Ovary (tissue), 3 donors: ENCODE measurements around the gene F5.

Source experiments
- CTCF ChIP-seq, 3 donors: fragments of 450-650 bp in 2 of 3; fragments of 200-600 bp in 1 of 3; IDR thresholded peaks; one replicate each; pipeline versions ENCODE4 v1.5.1 to v1.8.0; 2016 to 2022; ENCODE audit warnings: antibody characterized with exemption in 3 of 3, mild to moderate bottlenecking in 1 of 3
- EP300 ChIP-seq: sonication (generic); formaldehyde crosslinking; IDR thresholded peaks from one replicate; pipeline ENCODE4 v1.6.1; 2017; ENCODE audit warnings: antibody characterized with exemption
- POLR2A ChIP-seq: fragments of 450-650 bp; IDR thresholded peaks from one replicate; pipeline ENCODE4 v1.6.1; 2017; ENCODE audit warnings: antibody characterized with exemption, mild to moderate bottlenecking, moderate library complexity
- donor health status: DM: no; HTN: no; CAD: no.

- TF ChIP-seq CTCF (IDR thresholded peaks at IDR 0.05) = no peak
- no peak for TF ChIP-seq POLR2A
- TF ChIP-seq EP300 = no peak
These were observed 60.0 kb downstream of the F5 start for GRCh38 chr1:169526120-169526832.
